OCI-LY7 (cell line): ENCODE data around the gene ZDHHC5.

Source experiments
- EZH2phosphoT487 ChIP-seq: fragments of 200-600 bp; sonication (generic); IDR thresholded peaks from 2 replicates; pipeline ENCODE4 v1.6.1; 2018; ENCODE audit warnings: low read depth, borderline replicate concordance, mild to moderate bottlenecking, mixed run types, antibody characterized with exemption, low read length, moderate library complexity, mixed read lengths
- TF ChIP-seq, protein P1 (sequence below): fragments of 200-600 bp; sonication (generic); conservative IDR thresholded peaks from 2 replicates; pipeline ENCODE4 v1.5.1; 2014; ENCODE audit warnings: mild to moderate bottlenecking, antibody characterized with exemption, low read length, moderate library complexity, mixed read lengths

DNA sequence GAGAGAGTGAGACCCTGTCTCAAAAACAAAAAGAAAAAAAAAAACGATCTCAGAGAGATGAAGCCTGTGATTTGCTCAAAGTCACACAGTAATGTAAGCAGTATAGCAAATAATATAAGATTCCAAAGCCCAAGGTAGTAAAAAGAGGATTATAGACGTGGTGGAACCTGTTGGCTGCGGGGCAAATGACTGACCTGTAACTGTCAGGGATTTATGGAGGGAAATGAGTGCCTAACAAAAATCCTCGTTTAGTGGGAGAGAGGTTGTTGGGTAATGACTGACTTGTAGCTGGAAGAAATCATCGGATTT is 11.1 kb upstream of the ZDHHC5 start:
- no peak for TF ChIP-seq EZH2phosphoT487
- TF ChIP-seq, protein P1, sequence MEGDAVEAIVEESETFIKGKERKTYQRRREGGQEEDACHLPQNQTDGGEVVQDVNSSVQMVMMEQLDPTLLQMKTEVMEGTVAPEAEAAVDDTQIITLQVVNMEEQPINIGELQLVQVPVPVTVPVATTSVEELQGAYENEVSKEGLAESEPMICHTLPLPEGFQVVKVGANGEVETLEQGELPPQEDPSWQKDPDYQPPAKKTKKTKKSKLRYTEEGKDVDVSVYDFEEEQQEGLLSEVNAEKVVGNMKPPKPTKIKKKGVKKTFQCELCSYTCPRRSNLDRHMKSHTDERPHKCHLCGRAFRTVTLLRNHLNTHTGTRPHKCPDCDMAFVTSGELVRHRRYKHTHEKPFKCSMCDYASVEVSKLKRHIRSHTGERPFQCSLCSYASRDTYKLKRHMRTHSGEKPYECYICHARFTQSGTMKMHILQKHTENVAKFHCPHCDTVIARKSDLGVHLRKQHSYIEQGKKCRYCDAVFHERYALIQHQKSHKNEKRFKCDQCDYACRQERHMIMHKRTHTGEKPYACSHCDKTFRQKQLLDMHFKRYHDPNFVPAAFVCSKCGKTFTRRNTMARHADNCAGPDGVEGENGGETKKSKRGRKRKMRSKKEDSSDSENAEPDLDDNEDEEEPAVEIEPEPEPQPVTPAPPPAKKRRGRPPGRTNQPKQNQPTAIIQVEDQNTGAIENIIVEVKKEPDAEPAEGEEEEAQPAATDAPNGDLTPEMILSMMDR = no peak
